Mesenteric fat pad (tissue), 1 donor: ENCODE results near the gene TPT1. TPM values are rescaled to one million over a fixed set of nuclear protein-coding genes. Genes with fewer than 3 reads are reported as not detected.

Experiments used
- DNase-seq: peaks from one replicate; pipeline ENCODE4 v3.0.0-alpha.2; 2020; ENCODE audit warnings: low spot score
- total RNA-seq: library from RNA; stranded (reverse); fragmentation: NEBNext Ultra II Directional; extraction: Animal tissue kit (Norgen Biotek cat#: 25700); gene quantifications from one replicate; pipeline ENCODE4 v1.2.1, GENCODE V29; 2021
- donor health status: DM: yes; HTN: yes; CAD: no.

The TPT1 gene
- total RNA-seq, 1 donor from 2014 or later: 3,722 TPM

DNA sequence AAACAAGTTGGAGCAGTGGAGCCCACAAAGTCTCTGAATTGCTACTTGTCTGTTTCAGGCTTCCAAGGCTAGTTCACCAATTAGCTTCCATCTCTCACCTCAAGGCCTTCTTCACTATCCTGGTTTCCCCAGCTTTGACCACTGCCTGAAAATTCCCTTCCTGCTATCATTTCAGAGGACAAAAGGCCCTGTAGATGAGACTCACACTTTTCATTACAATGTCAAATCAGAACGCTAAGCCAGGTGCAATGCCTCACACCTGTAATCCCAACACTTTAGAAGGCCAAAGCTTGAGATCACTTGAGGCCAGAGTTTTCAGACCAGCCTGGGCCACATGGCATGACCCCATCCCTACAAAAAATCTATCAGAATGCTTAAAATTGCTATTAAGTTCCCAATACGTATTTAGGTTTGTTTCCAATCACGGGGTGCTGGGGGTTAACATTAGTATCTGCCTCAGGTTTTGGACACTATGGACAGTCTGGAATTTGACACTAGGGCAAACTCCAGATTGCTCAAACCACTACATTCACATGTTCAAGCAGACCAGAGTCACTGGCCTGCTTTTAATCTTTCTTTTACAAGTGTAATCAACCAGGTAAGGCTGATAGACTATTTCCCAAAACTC is 5.5 kb downstream of the TPT1 start:
- no peak for DNase-seq

DNA sequence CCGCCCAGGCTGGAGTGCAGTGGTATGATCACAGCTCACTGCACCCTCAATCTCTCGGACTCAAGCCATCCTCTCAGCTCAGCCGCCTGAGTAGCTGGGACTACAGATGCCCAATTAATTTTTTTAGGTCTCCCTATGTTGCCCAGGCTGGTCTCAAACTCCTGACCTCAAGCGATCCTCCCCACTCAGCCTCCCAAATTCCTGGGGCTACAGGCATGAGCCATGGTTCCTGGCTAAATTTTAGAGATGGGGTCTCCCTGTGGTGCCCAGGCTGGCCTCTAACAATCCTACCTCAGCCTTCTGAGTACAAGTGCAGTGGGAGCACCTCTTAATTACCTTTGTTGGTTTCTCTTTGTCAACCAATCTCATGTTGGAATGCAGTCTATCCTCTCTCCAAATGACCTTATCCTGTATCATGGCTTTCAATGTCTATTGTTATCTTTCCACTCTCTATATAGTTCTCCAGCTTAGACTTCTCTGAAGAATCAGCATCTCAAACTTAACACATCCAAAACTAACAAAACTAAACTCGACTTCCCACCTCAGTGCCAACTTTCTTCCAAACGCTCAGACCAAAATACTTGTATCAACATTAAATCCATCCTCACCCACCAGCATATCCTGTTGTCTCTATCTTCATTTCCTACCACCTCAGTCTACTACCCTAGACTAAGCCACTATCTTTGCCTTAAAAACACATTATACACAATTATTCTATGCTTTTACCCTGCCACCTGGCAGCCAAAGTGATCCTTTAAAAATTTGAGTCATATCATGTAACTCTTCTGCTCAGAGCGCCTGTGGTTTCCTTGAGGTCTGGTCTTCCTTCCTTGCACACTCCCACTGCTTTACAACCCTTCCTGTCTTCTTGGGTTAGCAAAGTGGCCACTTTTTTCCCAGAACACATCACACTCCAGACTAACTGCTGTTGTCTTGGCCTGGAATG is 6.7 kb downstream of the TPT1 start:
- DNase-seq: no peak

DNA sequence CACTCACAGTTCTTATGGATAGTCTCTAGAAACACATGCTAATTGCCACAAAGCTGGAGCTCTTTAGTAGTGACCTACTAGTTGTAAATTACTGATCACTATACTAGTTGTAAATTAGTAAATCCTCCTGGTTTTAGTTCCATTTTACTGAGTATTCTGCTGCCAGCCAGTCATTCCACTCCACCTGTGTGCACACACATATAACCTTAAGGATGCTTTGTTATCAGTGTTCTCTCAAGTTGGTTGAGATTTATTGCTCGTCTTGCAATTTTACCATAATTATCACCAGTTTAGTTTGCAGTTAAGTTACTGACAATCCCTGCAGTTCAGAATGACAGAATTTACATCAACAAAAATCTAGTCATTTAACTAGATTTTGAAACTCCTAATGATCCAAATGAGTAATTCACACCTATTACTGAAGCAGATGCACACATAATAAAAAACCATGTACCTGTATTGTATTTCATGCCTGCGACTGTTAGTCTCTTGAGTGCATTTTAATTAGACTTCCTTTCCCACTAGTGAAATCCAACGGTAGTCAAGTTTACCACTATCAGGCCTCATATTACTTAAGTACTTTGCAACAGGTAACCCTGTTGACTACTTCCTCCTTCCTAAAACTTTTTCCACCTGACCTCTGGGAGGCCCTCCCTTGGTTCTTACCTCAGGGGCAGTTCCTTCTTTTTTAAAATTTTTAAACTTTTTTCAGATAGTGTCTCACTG is 7.6 kb downstream of the TPT1 start:
- DNase-seq: no peak

DNA sequence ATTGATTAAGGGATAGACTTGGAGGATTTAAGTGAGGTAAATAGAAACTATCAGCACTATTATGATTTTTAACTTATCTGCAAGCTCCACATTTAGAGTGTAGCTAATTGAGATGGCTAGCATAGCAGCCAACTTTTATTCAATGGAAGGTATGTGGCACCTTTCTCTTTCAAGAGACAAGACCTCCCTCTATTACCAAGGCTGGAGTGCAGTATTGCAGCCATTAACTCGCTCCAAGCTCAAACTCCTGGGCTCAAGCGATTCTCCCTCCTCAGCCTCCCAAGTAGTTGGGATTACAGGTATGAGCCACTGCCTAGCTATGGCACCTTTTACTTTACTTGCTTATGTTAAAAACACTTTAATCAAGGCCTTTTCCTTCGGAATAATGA is 8.2 kb downstream of the TPT1 start:
- DNase-seq: no peak

DNA sequence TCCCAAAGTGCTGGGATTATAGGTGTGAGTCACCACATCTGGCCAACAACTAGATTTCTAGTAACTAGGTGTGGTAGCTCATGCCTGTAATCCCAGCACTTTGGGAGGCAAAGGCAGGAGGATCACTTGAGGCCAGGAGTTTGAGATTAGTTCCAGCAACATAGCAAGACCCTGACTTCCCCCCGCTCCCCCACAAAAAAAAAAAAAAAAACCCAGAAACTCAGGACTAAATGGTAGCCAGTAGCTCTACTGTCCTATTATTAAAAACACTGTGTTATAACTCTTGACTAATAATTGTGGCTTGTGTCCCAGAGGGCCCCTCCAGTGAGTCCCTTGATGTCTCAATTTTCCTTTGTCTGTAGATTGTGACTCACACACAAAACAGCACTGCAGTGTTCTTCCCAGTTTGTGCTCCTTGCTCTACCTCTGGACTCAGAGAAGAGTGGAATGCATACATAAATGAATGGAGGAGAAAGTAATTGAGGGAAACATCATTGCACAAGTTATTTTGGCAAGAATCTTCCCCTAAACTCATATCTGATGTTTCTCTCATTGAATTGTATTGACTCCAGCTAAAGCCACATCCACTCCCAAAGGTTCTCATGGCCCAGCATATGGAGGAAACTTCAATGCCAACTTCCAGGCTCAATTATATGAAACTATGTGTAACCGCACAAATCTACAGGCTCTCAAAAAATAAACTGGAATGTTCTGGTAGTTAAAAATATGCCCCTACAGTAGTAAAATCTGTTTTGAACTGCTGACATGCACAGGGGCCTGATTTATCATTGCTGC is 8.8 kb downstream of the TPT1 start:
- DNase-seq: no peak

DNA sequence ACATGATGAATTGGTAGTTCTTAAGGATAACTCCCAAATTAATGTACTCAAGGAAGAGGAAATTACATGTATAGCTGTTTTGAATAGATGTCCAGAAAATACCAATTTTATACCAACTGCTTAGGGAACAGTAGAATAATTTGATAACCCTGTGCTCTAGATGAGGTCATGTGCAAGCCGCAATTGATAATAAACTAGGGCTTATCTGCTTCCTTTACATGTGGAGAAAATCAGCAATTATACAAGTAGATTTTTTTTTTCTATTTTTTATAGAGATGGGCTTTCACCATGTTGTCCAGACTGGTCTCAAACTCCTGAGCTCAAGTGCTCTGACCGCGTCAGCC is 9.3 kb downstream of the TPT1 start:
- no peak for DNase-seq

DNA sequence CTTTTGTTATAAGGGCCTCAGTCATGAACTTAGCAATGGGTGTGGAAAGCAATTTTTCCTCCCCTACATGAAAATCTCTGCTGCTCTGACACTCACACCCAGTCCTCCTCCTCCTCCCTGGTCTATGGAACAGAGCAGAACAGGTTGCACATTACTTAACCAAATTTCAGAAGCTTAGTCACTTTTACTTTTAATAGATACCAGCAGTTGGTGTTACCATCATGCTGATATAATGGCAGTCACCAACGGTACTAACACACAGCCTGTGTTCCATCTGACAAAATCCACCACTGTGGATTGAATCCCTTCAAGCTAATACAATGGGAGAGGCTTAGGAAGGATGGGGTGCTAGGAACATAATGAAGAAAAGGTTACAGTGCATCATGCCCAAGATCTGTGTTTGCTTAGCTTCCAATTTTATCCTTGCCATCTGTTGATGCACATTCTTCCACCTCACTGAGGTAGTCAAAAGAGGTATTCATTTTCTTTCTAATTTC is 9.8 kb downstream of the TPT1 start:
- DNase-seq: no peak

DNA sequence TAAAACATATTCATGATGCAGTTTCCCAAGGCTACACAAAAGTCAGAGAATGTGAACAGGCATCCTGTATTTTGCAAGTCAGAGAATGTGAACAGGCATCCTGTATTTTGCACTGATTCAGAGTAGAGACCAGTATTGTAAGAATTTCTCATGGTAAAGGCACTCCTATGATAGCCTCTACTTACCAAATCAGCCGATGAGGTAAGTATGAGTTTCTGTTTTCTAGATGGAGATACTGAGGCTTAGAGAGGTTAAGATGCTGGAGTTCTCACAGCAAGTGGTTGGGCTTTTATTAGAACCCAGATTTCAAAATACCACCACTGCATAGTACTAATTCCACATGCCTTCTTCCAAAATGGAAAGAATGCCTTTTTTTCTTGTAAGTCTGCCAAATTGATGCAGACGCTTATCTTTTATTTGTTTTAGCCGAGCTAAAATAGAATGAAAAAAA is 12.3 kb downstream of the TPT1 start:
- no peak for DNase-seq

DNA sequence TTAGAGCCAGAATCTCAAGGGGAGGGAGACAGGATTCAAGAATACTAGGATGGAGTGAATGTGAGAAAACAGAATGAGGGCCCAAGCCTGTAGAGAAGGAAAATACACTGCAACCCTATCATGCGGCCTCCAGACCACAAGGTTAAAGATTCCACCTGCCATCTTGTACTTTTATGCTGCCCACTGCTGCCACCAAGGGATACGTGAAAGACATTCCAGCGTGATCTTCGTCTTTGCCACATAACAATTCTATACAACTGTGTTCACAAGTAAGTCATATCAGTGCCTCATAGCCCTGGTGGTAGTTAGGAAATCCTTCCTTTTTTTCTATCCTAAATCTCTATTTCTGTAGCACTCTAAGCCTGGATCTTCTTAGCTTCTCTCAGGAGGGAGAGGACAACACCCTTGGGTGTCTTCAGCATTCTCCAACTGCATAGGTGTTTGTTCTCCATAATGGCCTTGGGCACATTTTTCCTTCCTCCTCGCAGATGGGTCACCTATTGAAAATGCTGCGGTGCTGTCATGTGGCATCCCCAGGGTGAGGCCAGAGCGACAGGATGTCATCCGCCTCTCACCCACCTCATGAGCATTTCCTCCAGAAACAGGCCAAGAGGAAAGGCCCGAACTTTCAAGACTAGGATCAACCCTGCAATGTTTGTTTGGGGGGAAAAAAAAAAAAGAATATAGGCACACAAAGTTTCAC is 13.6 kb downstream of the TPT1 start:
- DNase-seq: no peak

DNA sequence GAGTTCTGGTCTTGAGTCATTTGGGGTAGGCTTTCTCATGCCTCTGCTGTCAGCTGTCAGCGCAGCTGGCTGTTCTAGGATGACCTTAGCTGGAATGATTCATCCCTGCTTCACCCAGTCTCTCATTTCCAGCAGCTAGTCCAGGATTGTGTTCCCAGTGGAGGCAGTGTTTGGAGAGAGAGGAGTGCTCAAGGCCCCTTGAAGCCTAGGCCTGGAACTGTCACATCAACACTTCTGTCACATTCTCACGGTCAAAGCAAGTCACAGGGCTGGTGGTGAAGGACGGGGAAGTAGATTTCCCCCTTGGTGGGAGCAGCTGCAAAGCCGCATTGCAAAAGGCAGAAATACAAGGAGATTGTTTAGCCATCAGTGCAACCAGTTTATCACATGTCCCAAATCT is 15.2 kb downstream of the TPT1 start:
- no peak for DNase-seq

DNA sequence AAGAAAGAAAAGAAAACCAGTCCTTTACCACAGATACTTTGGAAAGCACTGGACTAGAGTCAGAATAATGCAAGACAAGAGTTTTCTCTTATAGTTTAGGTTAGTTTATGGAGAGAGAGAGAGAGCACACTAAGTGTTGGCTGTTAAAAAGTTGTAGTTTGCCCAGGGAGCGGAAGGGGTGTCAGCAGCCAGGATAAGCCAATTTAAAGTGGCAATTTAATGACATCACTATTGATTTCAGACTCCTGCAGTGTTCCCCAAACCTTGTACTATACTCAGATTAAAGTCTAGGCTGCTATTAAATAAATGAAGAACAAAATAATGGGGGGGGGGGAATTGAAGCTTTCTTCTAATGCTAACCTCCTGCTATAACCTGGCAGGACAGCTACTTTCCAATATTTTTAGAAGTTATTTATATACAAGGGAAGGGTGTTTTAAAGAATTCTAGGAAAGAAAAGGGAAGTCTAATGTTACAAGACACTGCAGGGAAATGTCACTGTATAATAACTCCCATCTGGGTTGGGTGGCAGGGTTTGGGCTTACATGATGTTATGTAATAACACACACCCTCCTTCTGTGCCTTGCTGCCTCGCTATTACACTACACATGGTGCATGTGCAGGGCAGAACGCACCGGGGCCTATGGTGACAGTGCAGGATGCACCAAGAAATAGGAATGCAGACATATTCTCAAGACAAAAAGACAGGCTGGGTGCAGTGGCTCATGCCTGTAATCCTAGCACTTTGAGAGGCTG is 19.9 kb downstream of the TPT1 start:
- DNase-seq: no peak

DNA sequence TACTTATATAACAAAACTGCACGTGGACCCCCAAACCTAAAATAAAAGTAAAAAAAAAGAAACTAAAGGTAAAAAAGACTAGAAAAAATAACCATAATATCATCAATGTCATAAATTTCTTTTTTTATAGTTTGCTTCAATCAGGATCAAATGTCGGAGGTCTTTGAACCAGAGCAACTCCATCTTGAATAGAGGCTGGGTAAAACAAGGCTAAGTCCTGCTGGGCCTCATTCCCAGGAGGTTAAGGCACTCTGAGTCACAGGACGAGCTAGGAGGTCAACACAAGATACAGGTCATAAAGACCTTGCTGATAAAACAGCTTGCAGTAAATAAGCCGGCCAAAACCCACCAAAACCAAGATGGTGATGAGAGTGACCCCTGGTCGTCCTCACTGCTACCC is 24.0 kb downstream of the TPT1 start:
- no peak for DNase-seq

DNA sequence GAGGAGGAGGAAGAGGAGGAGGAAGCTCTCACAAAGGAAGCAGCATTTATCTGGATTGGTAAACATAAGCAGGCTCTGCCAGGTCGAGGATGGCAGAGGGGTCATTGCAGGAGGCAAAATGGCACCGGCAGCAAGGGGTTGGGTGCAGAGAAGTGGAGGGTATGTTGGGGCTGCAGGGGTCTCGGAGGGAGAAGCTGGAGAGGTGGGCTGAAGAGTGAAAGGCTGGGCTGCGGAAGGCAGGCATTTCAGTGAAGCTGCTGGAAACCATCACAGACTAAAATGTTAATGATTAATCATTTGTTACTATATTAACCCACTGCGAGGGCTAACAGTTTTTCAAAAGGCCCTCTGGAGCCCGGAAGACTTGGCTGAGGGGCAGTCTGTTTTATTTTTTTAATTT is 24.6 kb downstream of the TPT1 start:
- no peak for DNase-seq

DNA sequence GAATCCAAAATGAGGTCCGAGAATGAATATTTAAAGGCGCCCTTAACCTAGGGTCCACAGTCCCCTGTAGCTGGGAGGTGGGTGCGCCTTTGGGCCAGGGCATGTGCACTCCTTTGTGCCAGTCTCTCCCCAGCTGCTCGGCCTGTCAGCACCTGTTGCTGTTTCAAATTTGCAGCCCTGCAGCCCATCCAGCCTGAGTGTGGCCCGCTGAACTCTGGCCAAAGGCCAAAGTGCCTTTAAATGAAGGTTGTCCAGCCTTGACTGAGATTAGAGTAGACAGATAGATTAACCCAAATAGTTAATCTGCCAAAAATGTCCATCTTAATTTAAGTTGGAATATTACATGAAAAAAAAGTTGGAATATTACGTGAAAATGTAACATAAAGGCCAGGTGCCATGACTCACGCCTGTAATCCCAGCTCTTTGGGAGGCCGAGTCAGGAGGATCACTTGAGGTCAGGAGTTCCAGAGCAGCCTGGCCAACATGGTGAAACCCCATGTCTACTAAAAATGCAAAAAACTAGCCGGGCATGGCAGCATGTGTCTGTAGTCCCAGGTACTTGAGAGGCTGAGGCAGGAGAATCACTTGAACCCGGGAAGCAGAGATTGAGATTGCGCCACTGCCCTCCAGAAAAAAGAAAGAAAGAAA is 25.3 kb downstream of the TPT1 start:
- DNase-seq: no peak

DNA sequence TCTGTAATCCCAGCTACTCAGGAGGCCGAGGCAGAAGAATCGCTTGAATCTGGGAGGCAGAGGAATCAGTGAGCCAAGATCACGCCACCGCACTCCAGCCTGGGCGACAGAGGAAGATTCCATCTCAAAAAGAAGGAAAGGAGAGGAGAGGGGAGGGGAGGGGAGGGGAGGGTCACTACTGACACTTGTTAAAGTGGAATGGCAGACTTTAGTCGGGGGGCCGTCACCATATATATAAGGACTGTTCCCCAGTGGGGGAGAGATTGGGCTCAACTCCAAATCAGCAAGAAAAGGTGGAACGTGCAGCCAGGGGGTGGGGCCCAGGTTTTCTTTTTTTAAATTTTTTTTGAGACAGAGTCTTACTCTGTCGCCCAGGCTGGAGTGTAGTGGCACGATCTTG is 26.2 kb downstream of the TPT1 start:
- DNase-seq: no peak

DNA sequence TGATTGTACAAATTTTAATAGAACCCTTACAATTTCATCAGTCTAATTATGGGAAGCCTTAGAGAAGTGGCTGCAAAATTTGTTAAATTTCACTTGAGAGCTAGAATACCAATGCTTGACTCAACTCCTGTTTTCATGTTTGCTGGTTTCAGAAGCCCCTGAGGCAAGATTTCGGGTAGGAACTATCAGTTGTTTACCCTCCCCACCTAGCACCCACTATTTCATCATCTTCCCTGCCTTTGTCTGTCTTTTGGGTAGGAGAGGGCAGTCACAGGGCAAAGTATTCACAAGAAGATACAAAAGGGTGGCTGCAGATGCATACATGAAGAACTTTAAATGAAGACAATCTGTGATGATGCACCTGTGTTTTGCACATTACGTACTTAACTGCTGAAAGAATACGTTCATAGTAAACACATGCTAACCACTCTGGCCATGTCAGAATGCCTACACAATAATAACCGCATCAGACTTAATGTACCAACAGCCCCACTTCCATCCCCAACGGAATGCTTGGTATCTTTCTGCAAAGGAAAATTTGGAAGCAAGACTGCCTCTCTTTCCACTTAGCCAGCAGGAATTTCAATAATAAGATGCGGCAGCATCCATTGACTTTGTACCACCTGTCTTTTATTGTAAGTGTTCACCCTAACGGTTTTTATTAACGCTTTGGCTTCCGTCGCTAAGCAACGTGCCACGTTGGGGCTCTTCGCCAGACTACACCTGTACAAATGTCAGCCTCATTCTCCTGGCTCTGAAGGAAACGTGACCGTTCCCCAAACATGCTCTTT is 30.4 kb downstream of the TPT1 start:
- DNase-seq: no peak

DNA sequence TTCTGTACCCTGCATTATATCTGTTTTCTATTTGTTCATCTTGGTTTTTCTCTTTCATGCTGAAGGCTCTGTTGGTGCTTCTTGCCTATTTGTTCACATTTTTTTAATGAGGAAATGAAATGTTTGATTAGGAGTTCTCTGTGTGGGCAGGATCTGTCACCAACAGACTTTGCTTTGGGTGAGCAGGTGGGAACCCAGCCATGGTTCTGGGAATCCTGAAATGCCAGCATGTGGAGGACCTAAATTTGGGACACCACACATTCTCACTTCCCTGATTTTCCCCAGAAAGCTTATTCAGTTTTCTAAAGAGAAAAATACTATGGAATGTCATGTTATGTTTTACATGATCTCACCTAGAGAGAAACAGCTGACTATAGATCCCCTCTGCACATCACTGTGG is 34.0 kb downstream of the TPT1 start:
- DNase-seq: no peak

DNA sequence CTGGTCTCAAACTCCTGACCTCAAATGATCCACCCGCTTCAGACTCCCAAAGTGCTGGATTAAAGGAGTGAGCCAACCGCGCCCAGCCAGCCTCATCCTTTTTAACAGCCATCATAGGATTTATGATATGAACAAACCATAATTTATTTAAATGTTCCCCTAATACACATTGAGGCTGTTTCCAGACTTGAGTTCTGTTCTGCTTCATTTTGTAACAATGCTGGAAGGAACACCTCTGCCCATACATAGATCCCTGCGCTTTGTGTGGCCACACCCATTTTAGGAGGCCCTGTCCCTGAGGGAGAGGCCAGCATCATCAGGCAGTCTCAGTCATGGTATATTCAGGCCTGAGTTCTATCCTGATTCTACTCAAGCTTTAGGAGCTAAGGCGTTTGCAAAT is 35.9 kb downstream of the TPT1 start:
- DNase-seq: no peak
